Small intestine (tissue), 7 donors: ENCODE measurements around the gene METTL21A. TPM values are rescaled to one million over a fixed set of nuclear protein-coding genes. Genes with fewer than 3 reads are reported as not detected.
A peak's percentile ranks its signal among the peaks of the same experiment; 100 is the strongest.

ENCODE experiments used
- DNase-seq, 2 donors: peaks; one replicate each; pipeline versions ENCODE4 v3.0.0 to v3.0.0-alpha.2; 2013
- FAIRE-seq: peaks from 2 replicates; lab custom pipeline; 2012; peaks lifted over from hg19 to GRCh38; lab: Jason Lieb, UNC
- H3K27ac ChIP-seq, 3 donors: one replicate each; pipeline ENCODE4 v1.5.1; 2013; ENCODE audit warnings: low read length in 2 of 3, mild to moderate bottlenecking in 2 of 3, control low read depth in 1 of 3, inconsistent platforms in 1 of 3, low read depth in 1 of 3, moderate library complexity in 1 of 3
- H3K27me3 ChIP-seq, 3 donors: one replicate each; pipeline ENCODE4 v1.6.1; 2013; ENCODE audit warnings: low read length in 3 of 3, inconsistent platforms in 1 of 3; ENCODE audit not compliant: control insufficient read depth in 3 of 3, insufficient read depth in 3 of 3
- H3K36me3 ChIP-seq, 3 donors: one replicate each; pipeline ENCODE4 v1.6.1; 2013; ENCODE audit warnings: low read length in 3 of 3, inconsistent platforms in 1 of 3, low read depth in 1 of 3, mild to moderate bottlenecking in 1 of 3, moderate library complexity in 1 of 3; ENCODE audit not compliant: control insufficient read depth in 3 of 3, insufficient read depth in 2 of 3
- H3K4me1 ChIP-seq, 3 donors: one replicate each; pipeline ENCODE4 v1.6.1; 2013; ENCODE audit warnings: low read length in 2 of 3, inconsistent platforms in 1 of 3, low read depth in 1 of 3, mild to moderate bottlenecking in 1 of 3, moderate library complexity in 1 of 3; ENCODE audit not compliant: control insufficient read depth in 3 of 3, insufficient read depth in 2 of 3
- H3K4me3 ChIP-seq, 3 donors: one replicate each; pipeline ENCODE4 v1.5.1; 2013; ENCODE audit warnings: low read length in 3 of 3, control low read depth in 1 of 3, inconsistent platforms in 1 of 3, low read depth in 1 of 3, mild to moderate bottlenecking in 1 of 3, moderate library complexity in 1 of 3
- H3K9me3 ChIP-seq, 2 donors: one replicate each; pipeline ENCODE4 v1.6.1; 2013; ENCODE audit warnings: low read depth in 1 of 2, low read length in 1 of 2; ENCODE audit not compliant: control insufficient read depth in 2 of 2, insufficient read depth in 1 of 2
- WGBS, 3 donors: extraction: QIAGEN DNeasy Blood & Tissue Kit; methylation state at CpG; one replicate each; pipeline ENCODE4 v1.1.7; 2013; 5-methylcytosine and 5-hydroxymethylcytosine counted together
- polyA plus RNA-seq, 4 donors: library from polyadenylated mRNA; stranded (reverse) in 3 of 4; unstranded in 1 of 4; fragments of 200-250 nt in 3 of 4; fragments of 120-200 nt in 1 of 4; gene quantifications; one replicate each; pipeline versions ENCODE4 v1.2.1 to v1.2.3, GENCODE V29; 2013
- donor health status: healthy with polysubstance abuse.
- donor health status: control.
- donor health status: control.
- donor health status: Bipolar disorder and iron deficiency.
- donor health status: healthy.

The METTL21A gene
- polyA plus RNA-seq, 4 donors: 7.2 to 19.4 (median 13.8) TPM

DNA sequence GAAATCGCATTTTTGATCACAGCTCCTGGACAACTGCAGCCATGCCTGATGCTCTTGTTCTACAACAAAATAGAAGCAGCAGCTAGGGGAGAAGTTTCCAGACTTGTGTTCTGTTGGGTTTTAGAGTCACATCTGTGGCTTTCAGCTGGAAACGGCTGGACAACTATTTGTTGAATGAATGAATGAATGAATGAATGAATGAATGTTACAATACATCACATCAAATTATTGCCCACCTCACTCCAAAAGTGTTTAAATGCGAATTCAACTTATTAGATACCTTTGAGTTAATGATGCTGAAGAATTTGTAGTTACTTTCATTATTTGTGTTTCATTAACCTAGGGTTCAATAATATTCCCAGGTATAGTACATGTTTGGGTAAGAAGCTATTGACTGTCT is 8.5 kb upstream of the METTL21A start:
- Histone ChIP-seq H3K4me1 (no peaks in the 10 kb centered on the region), H3K36me3 (no peaks in the 10 kb centered on the region), H3K27me3 (no peaks in the 10 kb centered on the region), H3K27ac (no peak overlapping the region), H3K4me3 (no peak overlapping the region), H3K9me3 (no peaks in the 10 kb centered on the region)
- DNase-seq: no peak
- 85 to 87% (median 87%) methylated on average over 3 of the region's 3 CpGs for WGBS, 3 donors
- no peak for FAIRE-seq

DNA sequence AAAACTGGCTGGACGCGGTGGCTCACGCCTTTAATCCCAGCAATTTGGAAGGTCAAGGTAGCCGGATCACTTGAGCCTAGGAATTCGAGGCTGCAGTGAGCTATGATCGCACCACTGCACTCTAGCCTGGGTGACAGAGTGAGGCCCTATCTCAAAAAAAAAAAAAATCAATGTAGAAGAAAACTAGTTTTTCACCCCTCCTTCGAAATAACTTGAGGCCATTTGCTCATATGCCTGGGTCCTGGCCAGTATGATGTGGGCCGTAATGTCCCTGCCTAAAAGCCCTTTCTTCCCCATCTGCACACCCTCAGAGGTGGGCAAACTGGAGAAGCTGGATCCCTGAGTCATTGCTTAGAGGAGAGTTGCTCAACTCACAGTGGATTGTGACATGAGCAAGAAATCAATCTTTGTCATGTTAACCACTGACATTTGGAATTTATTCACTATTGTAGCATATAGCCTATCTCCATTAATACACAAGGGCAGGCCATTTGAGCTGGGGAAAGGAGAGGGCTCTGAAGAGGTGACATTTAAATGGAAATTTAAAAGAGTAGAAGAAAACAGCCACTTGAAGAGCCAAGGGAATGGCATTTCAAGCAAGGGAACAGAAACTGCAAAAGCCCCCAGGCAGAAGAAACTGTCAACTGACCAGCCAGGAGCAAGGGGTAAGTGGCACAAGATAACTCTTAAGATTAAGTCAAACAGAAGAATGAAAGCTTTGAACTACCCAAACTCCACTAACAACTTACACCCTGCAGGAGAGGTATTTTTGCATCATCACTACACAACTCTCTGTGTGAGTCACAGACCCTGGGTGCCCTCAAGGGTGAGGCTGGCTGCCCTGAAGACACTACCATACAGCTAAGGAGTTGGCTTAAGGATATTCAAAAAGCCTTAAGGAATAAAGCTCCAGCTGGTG is 7.6 kb upstream of the METTL21A start:
- DNase-seq (peak in 1 of 2 donors; percentile 28), FAIRE-seq (no peak)
- Histone ChIP-seq H3K4me1 (no peaks in the 10 kb centered on the region), H3K27me3 (no peaks in the 10 kb centered on the region), H3K9me3 (no peaks in the 10 kb centered on the region), H3K4me3 (no peak overlapping the region), H3K27ac (no peak overlapping the region), H3K36me3 (no peaks in the 10 kb centered on the region)
- 89 to 93% (median 90%) methylated on average over 8 of the region's 8 CpGs for WGBS, 3 donors

DNA sequence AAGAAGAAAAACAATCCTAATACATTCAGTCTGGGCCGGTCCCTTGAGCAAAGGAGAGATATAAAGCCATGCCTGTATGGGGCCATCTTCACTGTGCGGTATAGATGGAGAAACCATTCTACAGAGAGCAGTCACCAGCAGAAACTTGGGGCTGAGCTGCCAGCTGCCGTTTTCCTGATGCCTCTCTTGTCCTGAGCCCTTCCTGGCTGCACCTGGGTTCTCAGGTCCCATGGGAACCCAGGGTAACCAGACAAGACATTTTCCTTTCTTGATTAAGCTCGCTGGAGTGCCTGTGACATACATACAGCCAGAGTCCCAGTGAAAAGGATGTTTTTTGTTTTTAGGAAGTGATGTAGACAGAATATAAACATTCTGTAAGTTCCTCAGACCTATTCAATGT is 5.3 kb upstream of the METTL21A start:
- WGBS, 3 donors: 72 to 85% (median 83%) methylated on average over 4 of the region's 4 CpGs
- no peak for FAIRE-seq
- Histone ChIP-seq H3K9me3 (no peaks in the 10 kb centered on the region), H3K27me3 (peaks cover 0 to 3% (median 0%) of the 10 kb centered on the region in 3 donors), H3K4me3 (no peak overlapping the region), H3K36me3 (no peaks in the 10 kb centered on the region), H3K4me1 (peaks cover 0 to 4% (median 0%) of the 10 kb centered on the region in 3 donors), H3K27ac (no peak overlapping the region)
- DNase-seq: no peak

DNA sequence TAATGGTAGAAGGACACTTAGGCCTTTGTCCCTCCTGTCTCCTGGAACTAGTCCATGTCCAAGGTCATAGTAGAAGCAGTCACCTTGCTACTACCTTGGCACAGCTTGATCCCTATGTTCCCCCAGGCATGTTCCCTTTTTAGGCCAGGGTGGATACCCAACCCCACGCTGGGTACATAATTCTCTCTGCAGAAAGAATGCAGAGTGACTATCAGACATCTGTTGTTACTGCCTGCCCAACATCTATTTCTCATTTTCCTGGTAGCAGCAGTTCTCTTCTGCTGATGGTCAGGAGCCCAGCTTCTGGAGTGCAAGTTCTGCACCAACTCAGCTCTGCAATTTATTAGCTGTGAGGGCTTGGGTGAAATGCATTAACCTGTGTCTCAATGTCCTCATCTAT is 4.4 kb upstream of the METTL21A start:
- Histone ChIP-seq H3K36me3 (no peaks in the 10 kb centered on the region), H3K27me3 (peaks cover 0 to 3% (median 0%) of the 10 kb centered on the region in 3 donors), H3K9me3 (no peaks in the 10 kb centered on the region), H3K4me3 (no peak overlapping the region), H3K27ac (no peak overlapping the region), H3K4me1 (peaks cover 0 to 4% (median 0%) of the 10 kb centered on the region in 3 donors)
- no peak for FAIRE-seq
- no peak for DNase-seq
- 81 to 85% (median 84%) methylated on average over 1 of the region's 1 CpG for WGBS, 3 donors

DNA sequence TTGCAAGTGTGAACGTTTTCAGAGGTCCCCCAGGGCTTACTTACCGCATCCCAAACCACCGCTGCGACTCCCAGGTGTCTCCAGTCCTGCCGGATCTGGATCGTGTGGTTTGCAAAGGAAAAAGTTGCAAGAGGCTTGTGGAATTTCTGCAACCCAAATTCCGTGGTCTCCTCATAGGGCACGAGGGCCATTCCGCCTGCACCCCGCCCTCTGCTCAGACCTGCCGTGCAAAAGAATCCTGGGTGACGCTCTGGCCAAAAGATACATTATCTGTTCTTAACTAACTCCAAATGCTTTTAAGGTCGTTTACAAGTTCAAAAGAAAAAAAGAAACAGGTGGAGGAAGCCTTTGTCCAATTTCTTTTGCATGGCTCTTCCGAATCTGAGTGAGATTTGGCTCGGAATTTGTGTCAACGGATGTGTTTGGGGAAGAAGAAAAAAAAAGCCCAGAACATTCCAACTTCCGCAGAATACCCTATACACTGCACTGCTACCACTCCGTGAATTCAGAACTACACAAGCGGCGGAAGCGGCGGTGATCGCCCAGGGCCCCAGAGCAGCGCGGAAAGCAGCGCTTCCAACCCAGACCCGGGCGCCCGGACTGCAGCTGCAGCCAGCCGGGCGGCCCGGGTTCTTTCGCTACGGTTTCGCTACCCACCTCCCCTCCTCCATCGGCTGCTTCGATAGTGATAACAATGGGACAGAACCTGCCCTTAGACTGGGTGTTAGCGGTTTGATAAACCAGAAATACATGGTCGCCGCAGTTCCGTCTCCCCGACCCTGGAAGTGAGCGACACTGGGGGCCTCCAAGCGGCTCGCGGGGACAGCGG is 795 bp downstream of the METTL21A start:
- H3K9me3 ChIP-seq: no peaks in the 10 kb centered on the region
- peak overlapping the region; percentile 64 to 94 (median 88) for H3K4me3 ChIP-seq
- DNase-seq (peak; percentile 63 to 82), FAIRE-seq (no peak)
- WGBS, 3 donors: 0 to 1% (median 1%) methylated on average over 44 to 47 of the region's 47 CpGs
- peaks cover 0 to 16% (median 2%) of the 10 kb centered on the region in 3 donors for H3K36me3 ChIP-seq
- H3K27ac ChIP-seq: peak overlapping the region; percentile 61 to 94 (median 91)
- peaks cover 0 to 10% (median 0%) of the 10 kb centered on the region in 3 donors for H3K4me1 ChIP-seq
- peaks cover 0 to 3% (median 0%) of the 10 kb centered on the region in 3 donors for H3K27me3 ChIP-seq

DNA sequence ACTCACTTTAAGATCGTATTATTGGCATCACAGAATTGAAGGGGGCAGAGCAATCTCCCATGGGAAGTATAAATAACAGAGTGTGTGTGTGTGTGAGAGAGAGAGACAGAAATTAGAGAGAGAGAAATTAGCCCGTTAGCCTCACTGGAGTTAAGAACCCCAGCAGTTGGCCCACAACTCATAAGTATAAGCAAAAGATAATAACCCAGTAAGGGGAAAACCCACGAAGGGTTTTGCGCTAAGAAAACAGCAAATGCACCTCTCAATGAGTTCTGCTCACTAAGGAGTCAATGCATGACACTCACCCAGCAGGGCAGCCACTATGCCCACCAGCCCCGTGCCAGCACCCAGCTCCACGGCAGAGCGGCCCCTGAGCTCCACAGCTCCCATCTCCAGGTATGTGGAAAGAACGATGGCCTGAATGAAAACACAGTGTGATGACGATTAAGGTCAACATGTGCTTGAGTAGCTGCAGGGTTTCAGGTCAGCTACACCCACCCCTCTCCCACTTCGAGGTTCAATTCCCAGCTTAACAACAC is 3.6 kb downstream of the METTL21A start:
- H3K4me3 ChIP-seq: no peak overlapping the region
- H3K27ac ChIP-seq: no peak overlapping the region
- no peaks in the 10 kb centered on the region for H3K9me3 ChIP-seq
- H3K27me3 ChIP-seq: peaks cover 0 to 3% (median 0%) of the 10 kb centered on the region in 3 donors
- H3K4me1 ChIP-seq: peaks cover 0 to 10% (median 0%) of the 10 kb centered on the region in 3 donors
- 81 to 88% (median 86%) methylated on average over 10 of the region's 10 CpGs for WGBS, 3 donors
- FAIRE-seq (no peak), DNase-seq (no peak)
- H3K36me3 ChIP-seq: peaks cover 0 to 23% (median 2%) of the 10 kb centered on the region in 3 donors

DNA sequence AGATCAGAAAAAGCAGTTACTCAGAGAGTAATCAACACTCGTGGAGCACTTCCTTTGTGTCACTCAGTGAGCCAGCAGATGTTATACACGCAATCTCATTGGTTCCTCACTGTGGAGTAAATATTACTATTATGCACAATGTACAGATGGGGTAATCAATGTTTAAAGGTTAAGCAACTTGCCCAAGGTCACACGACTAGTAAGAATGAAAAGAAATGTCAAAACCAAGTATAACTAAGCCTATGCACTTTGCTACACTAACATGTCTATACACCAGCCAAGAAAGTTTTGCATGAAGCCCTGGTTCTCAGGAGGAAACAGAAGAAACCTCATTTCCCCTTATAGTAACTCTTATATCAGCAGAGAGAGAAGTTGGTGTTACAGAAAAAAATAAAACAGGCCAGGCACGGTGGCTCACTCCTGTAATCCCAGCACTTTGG is 5.4 kb downstream of the METTL21A start:
- 50 to 60% (median 50%) methylated on average over 4 of the region's 4 CpGs for WGBS, 3 donors
- FAIRE-seq (no peak), DNase-seq (no peak)
- H3K27ac ChIP-seq: no peak overlapping the region
- H3K36me3 ChIP-seq: peaks cover 0 to 28% (median 3%) of the 10 kb centered on the region in 3 donors
- H3K27me3 ChIP-seq: no peaks in the 10 kb centered on the region
- H3K4me1 ChIP-seq: peaks cover 0 to 6% (median 0%) of the 10 kb centered on the region in 3 donors
- H3K4me3 ChIP-seq: no peak overlapping the region
- no peaks in the 10 kb centered on the region for H3K9me3 ChIP-seq
